OCI-LY1 (cell line): Measurements from ENCODE around the gene CPNE8.

Source experiments
- H2AFZ ChIP-seq: fragments of 200-600 bp; sonication (generic), shearing (Covaris generic); 2 replicates; pipeline ENCODE4 v1.6.0; 2014; ENCODE audit warnings: antibody characterized with exemption, mild to moderate bottlenecking, low read length
- H3F3A ChIP-seq: fragments of 200-600 bp; sonication (generic), shearing (Covaris generic); 2 replicates; pipeline ENCODE4 v1.6.0; 2014; ENCODE audit warnings: mild to moderate bottlenecking, antibody characterized with exemption, low read length, moderate library complexity; ENCODE audit not compliant: insufficient read depth
- H3K27ac ChIP-seq: fragments of 200-600 bp; sonication (generic); 2 replicates; pipeline ENCODE4 v1.5.1; 2014; ENCODE audit warnings: low read length, mixed run types, mild to moderate bottlenecking, low read depth; ENCODE audit not compliant: poor library complexity, severe bottlenecking
- H3K27me3 ChIP-seq: fragments of 200-600 bp; sonication (generic); 2 replicates; pipeline ENCODE4 v1.6.0; 2014; ENCODE audit warnings: antibody characterized with exemption, mild to moderate bottlenecking, low read length, moderate library complexity; ENCODE audit not compliant: insufficient read depth
- H3K36me3 ChIP-seq: fragments of 200-600 bp; sonication (generic); 2 replicates; pipeline ENCODE4 v1.6.1; 2014; ENCODE audit warnings: mild to moderate bottlenecking, antibody characterized with exemption, low read length, moderate library complexity, mixed read lengths; ENCODE audit not compliant: insufficient read depth
- H3K4me1 ChIP-seq: fragments of 200-600 bp; sonication (generic); 2 replicates; pipeline ENCODE4 v1.5.1; 2014; ENCODE audit warnings: mild to moderate bottlenecking, low read length, moderate library complexity; ENCODE audit not compliant: insufficient read depth, severe bottlenecking
- H3K4me2 ChIP-seq: fragments of 200-600 bp; sonication (generic), shearing (Covaris generic); 2 replicates; pipeline ENCODE4 v1.6.1; 2014; ENCODE audit warnings: low read length
- H3K4me3 ChIP-seq: fragments of 200-600 bp; sonication (generic); 2 replicates; pipeline ENCODE4 v1.5.1; 2014; ENCODE audit warnings: low read length, low read depth, mild to moderate bottlenecking, mixed read lengths; ENCODE audit not compliant: poor library complexity, severe bottlenecking
- H3K79me2 ChIP-seq: fragments of 200-600 bp; shearing (Covaris generic); 2 replicates; pipeline ENCODE4 v1.6.1; 2016; ENCODE audit warnings: mixed run types, low read length, mixed read lengths; ENCODE audit not compliant: insufficient read depth
- H3K9ac ChIP-seq: fragments of 200-600 bp; sonication (generic), shearing (Covaris generic); 2 replicates; pipeline ENCODE4 v1.6.1; 2014; ENCODE audit warnings: mild to moderate bottlenecking, low read length, mixed read lengths
- H3K9me2 ChIP-seq: fragments of 200-600 bp; sonication (generic), shearing (Covaris generic); 2 replicates; pipeline ENCODE4 v1.6.1; 2014; ENCODE audit warnings: low read depth, mild to moderate bottlenecking, low read length, mixed read lengths
- H3K9me3 ChIP-seq: fragments of 200-600 bp; shearing (Covaris generic); 2 replicates; pipeline ENCODE4 v1.6.1; 2014; ENCODE audit warnings: low read length, mixed read lengths
- H4K20me1 ChIP-seq: fragments of 200-600 bp; sonication (generic), shearing (Covaris generic); 2 replicates; pipeline ENCODE4 v1.6.0; 2016; ENCODE audit warnings: mild to moderate bottlenecking, low read length; ENCODE audit not compliant: insufficient read depth
- EZH2 ChIP-seq: fragments of 200-600 bp; sonication (generic), shearing (Covaris generic); IDR thresholded peaks from 2 replicates; pipeline ENCODE4 v1.8.0; 2017; ENCODE audit warnings: borderline replicate concordance, mixed run types, mild to moderate bottlenecking, antibody characterized with exemption, low read length, moderate library complexity, mixed read lengths
- TF ChIP-seq, protein P1 (sequence below): fragments of 200-600 bp; sonication (generic), shearing (Covaris generic); IDR thresholded peaks from 2 replicates; pipeline ENCODE4 v1.5.1; 2017; ENCODE audit warnings: mild to moderate bottlenecking, antibody characterized with exemption, low read length, moderate library complexity, mixed read lengths

Gene CPNE8

DNA sequence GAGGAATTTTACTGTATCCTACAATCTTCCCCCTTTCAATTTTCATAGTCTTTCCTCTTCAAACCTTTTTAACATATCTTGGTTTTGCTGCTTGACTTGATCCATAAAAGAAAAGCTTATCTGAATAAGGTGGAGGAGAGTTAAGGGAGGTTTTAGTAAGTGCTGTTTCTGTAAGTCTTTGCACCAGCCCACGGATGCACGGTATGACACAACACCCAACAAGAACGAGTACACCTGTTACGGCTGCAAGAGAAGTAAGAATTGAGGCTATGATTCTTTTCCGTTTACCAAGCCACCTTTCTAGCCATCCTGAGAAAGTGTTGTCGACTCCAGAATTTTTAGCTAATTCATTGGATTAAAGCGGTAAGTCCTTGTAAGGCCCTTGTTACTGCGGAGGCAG, 26.1 kb upstream of the CPNE8 start:
- no peak overlapping the region for H3K4me3 ChIP-seq
- TF ChIP-seq EZH2: no peak
- TF ChIP-seq, protein P1, sequence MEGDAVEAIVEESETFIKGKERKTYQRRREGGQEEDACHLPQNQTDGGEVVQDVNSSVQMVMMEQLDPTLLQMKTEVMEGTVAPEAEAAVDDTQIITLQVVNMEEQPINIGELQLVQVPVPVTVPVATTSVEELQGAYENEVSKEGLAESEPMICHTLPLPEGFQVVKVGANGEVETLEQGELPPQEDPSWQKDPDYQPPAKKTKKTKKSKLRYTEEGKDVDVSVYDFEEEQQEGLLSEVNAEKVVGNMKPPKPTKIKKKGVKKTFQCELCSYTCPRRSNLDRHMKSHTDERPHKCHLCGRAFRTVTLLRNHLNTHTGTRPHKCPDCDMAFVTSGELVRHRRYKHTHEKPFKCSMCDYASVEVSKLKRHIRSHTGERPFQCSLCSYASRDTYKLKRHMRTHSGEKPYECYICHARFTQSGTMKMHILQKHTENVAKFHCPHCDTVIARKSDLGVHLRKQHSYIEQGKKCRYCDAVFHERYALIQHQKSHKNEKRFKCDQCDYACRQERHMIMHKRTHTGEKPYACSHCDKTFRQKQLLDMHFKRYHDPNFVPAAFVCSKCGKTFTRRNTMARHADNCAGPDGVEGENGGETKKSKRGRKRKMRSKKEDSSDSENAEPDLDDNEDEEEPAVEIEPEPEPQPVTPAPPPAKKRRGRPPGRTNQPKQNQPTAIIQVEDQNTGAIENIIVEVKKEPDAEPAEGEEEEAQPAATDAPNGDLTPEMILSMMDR: no peak
- H3K27me3 ChIP-seq: no peaks in the 10 kb centered on the region
- no peak overlapping the region for H3K27ac ChIP-seq
- no peak overlapping the region for H2AFZ ChIP-seq
- H3F3A ChIP-seq: no peaks in the 10 kb centered on the region
- H3K9me3 ChIP-seq: no peaks in the 10 kb centered on the region
- no peak overlapping the region for H3K4me2 ChIP-seq
- H3K9ac ChIP-seq: no peak overlapping the region
- no peaks in the 10 kb centered on the region for H3K4me1 ChIP-seq
- no peaks in the 10 kb centered on the region for H3K79me2 ChIP-seq
- H3K9me2 ChIP-seq: no peaks in the 10 kb centered on the region
- H4K20me1 ChIP-seq: no peaks in the 10 kb centered on the region
- H3K36me3 ChIP-seq: no peaks in the 10 kb centered on the region

- Histone ChIP-seq H3K36me3 (no peaks in the 10 kb centered on the region), H3K9me3 (no peaks in the 10 kb centered on the region), H3K9ac (no peak overlapping the region), H3K4me1 (no peaks in the 10 kb centered on the region), H3K27ac (no peak overlapping the region), H3K4me3 (no peak overlapping the region), H2AFZ (no peak overlapping the region), H3F3A (no peaks in the 10 kb centered on the region), H4K20me1 (no peaks in the 10 kb centered on the region), H3K4me2 (no peak overlapping the region), H3K9me2 (no peaks in the 10 kb centered on the region), H3K79me2 (no peaks in the 10 kb centered on the region), H3K27me3 (no peaks in the 10 kb centered on the region)
- TF ChIP-seq EZH2: no peak
- TF ChIP-seq, protein P1: no peak
Measured at GRCh38 chr12:38930990-38931389, 25.6 kb upstream of the CPNE8 start.

DNA sequence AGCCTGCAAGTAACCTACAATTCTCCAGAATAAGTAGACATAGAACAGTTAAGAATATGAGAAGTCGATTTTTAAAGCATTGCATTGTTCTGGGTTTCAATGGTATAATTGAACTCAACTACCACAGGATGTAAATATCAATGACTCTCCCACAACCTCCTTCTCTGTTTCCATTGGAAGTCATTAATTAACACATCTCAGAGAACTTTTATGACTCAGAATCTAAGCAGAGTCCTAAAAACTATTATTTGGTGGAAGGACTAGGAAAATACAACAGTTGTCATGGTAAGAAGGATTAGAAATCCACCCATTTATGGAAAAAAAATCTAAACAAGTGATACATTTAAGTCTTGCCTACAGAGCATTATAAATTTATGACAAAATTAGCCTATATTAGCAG, 21.1 kb upstream of the CPNE8 start:
- no peaks in the 10 kb centered on the region for H3K36me3 ChIP-seq
- no peaks in the 10 kb centered on the region for H3K79me2 ChIP-seq
- no peaks in the 10 kb centered on the region for H3F3A ChIP-seq
- H3K27ac ChIP-seq: no peak overlapping the region
- no peaks in the 10 kb centered on the region for H3K9me2 ChIP-seq
- no peaks in the 10 kb centered on the region for H3K27me3 ChIP-seq
- no peak overlapping the region for H3K4me2 ChIP-seq
- H3K4me1 ChIP-seq: no peaks in the 10 kb centered on the region
- H3K9ac ChIP-seq: no peak overlapping the region
- no peak overlapping the region for H3K4me3 ChIP-seq
- no peaks in the 10 kb centered on the region for H4K20me1 ChIP-seq
- no peak overlapping the region for H2AFZ ChIP-seq
- no peak for TF ChIP-seq EZH2
- TF ChIP-seq, protein P1: no peak
- no peaks in the 10 kb centered on the region for H3K9me3 ChIP-seq
